Ishikawa (cell line): ENCODE results near the gene RPTN.

ENCODE experiments used
- CEBPB ChIP-seq: IDR thresholded peaks from 2 replicates; pipeline ENCODE4 v1.6.1; 2012
- CREB1 ChIP-seq: IDR thresholded peaks from 2 replicates; pipeline ENCODE4 v1.6.1; 2012; ENCODE audit warnings: low read depth
- EGR1 ChIP-seq: IDR thresholded peaks from 2 replicates; pipeline ENCODE4 v1.6.1; 2012
- EP300 ChIP-seq: IDR thresholded peaks from 2 replicates; pipeline ENCODE4 v1.6.1; 2012; ENCODE audit warnings: borderline replicate concordance
- FOXM1 ChIP-seq: IDR thresholded peaks from 2 replicates; pipeline ENCODE4 v1.6.1; 2012; ENCODE audit warnings: low read depth, borderline replicate concordance
- NFIC ChIP-seq: IDR thresholded peaks from 2 replicates; pipeline ENCODE4 v1.6.1; 2012
- RAD21 ChIP-seq: IDR thresholded peaks from 2 replicates; pipeline ENCODE4 v1.6.1; 2012; ENCODE audit warnings: low read depth
- REST ChIP-seq: IDR thresholded peaks from 2 replicates; pipeline ENCODE4 v1.6.1; 2012; ENCODE audit warnings: low read depth, mild to moderate bottlenecking
- TAF1 ChIP-seq: IDR thresholded peaks from 2 replicates; pipeline ENCODE4 v1.6.1; 2012; ENCODE audit warnings: low read depth, mild to moderate bottlenecking
- TCF12 ChIP-seq: IDR thresholded peaks from 2 replicates; pipeline ENCODE4 v1.6.1; 2012; ENCODE audit warnings: low read depth
- TEAD4 ChIP-seq: IDR thresholded peaks from 2 replicates; pipeline ENCODE4 v1.6.1; 2012
- YY1 ChIP-seq: IDR thresholded peaks from 2 replicates; pipeline ENCODE4 v1.6.1; 2012; ENCODE audit warnings: low read depth
- ZBTB7A ChIP-seq: IDR thresholded peaks from 2 replicates; pipeline ENCODE4 v1.6.1; 2012; ENCODE audit warnings: low read depth
- TF ChIP-seq, protein P1 (sequence below): IDR thresholded peaks from 2 replicates; pipeline ENCODE4 v1.6.1; 2012
- TF ChIP-seq, protein P2 (sequence below): IDR thresholded peaks from 2 replicates; pipeline ENCODE4 v1.6.1; 2012

The RPTN gene

GRCh38 chr1:152112101-152112884 is 46.7 kb downstream of the RPTN start:
- TF ChIP-seq, protein P1, sequence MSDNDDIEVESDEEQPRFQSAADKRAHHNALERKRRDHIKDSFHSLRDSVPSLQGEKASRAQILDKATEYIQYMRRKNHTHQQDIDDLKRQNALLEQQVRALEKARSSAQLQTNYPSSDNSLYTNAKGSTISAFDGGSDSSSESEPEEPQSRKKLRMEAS, result peak; percentile 74; the same call in 1 of the 2 replicates
- TF ChIP-seq YY1, result no peak
- TF ChIP-seq CEBPB, result no peak
- 0 out of 2 replicates have a peak, but pooled peaks have one; percentile 14 for TF ChIP-seq TCF12
- no peak for TF ChIP-seq NFIC
- TF ChIP-seq, protein P2, sequence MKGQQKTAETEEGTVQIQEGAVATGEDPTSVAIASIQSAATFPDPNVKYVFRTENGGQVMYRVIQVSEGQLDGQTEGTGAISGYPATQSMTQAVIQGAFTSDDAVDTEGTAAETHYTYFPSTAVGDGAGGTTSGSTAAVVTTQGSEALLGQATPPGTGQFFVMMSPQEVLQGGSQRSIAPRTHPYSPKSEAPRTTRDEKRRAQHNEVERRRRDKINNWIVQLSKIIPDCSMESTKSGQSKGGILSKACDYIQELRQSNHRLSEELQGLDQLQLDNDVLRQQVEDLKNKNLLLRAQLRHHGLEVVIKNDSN, result no peak
- no peak for TF ChIP-seq TEAD4
- TF ChIP-seq CREB1, result no peak
- no peak for TF ChIP-seq RAD21
- TF ChIP-seq EP300, result no peak
- no peak for TF ChIP-seq REST

DNA sequence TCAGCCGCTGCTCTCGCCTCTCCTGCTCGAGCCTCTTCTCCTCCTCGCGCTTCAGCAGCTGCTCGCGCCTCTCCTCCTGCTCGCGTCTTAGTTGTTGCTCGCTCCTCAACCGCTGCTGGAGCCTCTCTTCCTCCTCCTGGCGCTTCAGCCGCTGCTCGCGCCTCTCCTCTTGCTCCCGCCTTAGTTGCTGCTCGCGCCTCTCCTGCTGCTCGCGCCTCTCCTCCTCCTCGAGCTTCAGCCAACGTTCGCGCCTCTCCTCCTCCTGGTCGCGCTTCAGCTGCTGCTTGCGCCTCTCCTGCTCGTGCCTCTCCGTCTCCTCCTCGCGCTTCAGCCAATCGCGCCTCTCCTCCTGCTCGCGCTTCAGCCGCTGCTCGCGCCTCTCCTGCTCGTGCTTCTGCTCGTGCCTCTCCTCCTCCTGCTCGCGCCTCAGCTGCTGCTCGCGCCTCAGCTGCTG is 47.5 kb downstream of the RPTN start:
- TF ChIP-seq ZBTB7A (no peak), EGR1 (no peak), EP300 (no peak), RAD21 (no peak), CEBPB (no peak), TAF1 (no peak), TEAD4 (peak; percentile 8; the same call in 1 of the 2 replicates), TCF12 (0 out of 2 replicates have a peak, but pooled peaks have one; percentile 21)
- TF ChIP-seq, protein P2, result no peak
- TF ChIP-seq, protein P1, result peak; percentile 95

DNA sequence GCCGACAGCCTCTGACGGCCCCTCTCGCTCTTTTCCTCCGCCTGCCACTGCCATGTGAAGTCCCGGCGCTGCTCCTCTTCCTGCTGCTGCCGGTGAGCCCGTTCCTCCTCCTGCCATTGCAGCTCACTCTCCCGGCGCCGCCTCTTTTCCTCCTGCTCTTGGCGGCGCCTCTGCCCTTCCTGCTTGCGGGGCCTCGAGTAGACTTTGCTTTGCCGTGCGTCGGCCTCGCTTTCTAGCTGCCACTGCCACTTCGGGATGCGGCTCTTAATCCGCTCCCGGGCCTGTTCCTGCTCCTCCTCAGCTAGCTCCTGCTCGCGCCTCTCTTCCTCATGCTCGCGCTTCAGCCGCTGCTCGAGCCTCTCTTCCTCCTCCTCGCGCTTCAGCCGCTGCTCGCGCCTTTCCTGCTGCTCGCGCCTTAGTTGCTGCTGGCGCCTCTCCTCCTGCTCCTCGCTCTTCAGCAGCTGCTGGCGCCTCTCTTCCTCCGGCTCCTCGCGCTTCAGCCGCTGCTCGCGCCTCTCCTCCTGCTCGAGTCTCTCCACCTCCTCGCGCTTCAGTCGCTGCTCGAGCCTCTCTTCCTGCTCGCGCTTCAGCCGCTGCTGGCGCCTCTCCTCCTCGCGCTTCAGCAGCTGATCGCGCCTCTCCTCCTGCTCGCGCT is 48.0 kb downstream of the RPTN start:
- TF ChIP-seq, protein P1, result peak; percentile 89
- TF ChIP-seq TCF12, result no peak
- no peak for TF ChIP-seq EP300

DNA sequence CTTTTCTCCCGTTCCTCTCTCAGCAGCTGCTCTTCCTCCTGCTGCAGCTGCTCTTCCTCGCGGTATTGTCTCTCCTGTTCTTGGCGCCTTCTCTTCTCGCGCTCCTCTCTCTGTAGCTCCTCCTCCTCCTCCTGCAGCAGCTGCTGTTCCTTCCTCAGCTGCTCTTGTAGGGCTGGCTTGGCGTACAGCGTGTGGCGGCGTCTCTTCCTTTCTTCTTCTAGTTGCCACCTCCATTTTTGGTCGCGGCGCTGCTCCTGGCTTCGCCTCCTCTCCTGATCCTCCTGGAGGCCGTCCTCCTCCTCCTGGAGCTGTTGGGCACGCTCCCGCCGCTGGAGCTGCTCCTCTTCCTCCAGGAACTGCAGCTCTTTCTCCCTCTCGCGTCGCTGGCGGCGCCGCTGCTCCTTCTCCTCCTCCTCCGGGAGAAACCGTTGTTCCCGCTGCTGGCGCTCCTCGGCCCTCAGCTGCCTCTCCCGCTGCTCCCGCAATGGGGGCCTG is 48.6 kb downstream of the RPTN start:
- TF ChIP-seq TAF1 (no peak), NFIC (no peak), EGR1 (no peak), TEAD4 (no peak), YY1 (no peak), RAD21 (no peak), REST (no peak), FOXM1 (no peak), ZBTB7A (no peak), TCF12 (no peak), CREB1 (no peak), EP300 (no peak), CEBPB (no peak)
- TF ChIP-seq, protein P2, result no peak
- TF ChIP-seq, protein P1, result no peak

DNA sequence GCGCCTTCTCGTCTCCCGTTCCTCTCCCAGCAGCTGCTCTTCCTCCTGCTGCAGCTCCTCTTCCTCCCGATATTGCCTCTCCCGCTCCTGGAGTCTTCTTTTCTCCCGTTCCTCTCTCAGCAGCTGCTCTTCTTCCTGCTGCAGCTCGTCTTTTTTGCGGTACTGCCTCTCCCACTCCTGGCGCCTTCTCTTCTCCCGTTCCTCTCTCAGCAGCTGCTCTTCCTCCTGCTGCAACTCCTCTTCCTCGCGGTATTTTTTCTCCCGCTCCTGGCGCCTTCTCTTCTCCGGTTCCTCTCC is 49.1 kb downstream of the RPTN start:
- TF ChIP-seq TAF1 (no peak), YY1 (no peak), CREB1 (no peak), EP300 (no peak), EGR1 (no peak), ZBTB7A (no peak), TEAD4 (no peak), NFIC (no peak), TCF12 (no peak), FOXM1 (no peak)
- TF ChIP-seq, protein P2, result no peak
- TF ChIP-seq, protein P1, result no peak
